Measurements from ENCODE around the gene BCKDHB.

The BCKDHB gene

GRCh38 chr6:80165143-80165542 lies 58.7 kb downstream of the BCKDHB start:
- no peak for TF ChIP-seq CTCF (IDR thresholded peaks at IDR 0.05; ENCODE audit: borderline replicate concordance, insufficient read depth, low read depth, low read length)
- H3K4me3 ChIP-seq (ENCODE audit: low read depth, low read length) = no peak overlapping the region

GRCh38 chr6:80165819-80166218 lies 59.3 kb downstream of the BCKDHB start:
- TF ChIP-seq CTCF (IDR thresholded peaks at IDR 0.05; ENCODE audit: borderline replicate concordance, insufficient read depth, low read depth, low read length) = no peak
- no peak overlapping the region for H3K4me3 ChIP-seq (ENCODE audit: low read depth, low read length)

- TF ChIP-seq CTCF (IDR thresholded peaks at IDR 0.05; ENCODE audit: borderline replicate concordance, insufficient read depth, low read depth, low read length) = no peak
- H3K4me3 ChIP-seq (ENCODE audit: low read depth, low read length) = no peak overlapping the region
Observed at GRCh38 chr6:80170433-80170832, 64.0 kb downstream of the BCKDHB start.

GRCh38 chr6:80173411-80173810 lies 66.9 kb downstream of the BCKDHB start:
- no peak for TF ChIP-seq CTCF (IDR thresholded peaks at IDR 0.05; ENCODE audit: borderline replicate concordance, insufficient read depth, low read depth, low read length)
- H3K4me3 ChIP-seq (ENCODE audit: low read depth, low read length) = no peak overlapping the region

GRCh38 chr6:80174900-80175572 lies 68.6 kb downstream of the BCKDHB start:
- no peak overlapping the region for H3K4me3 ChIP-seq (ENCODE audit: low read depth, low read length)
- TF ChIP-seq CTCF (IDR thresholded peaks at IDR 0.05; ENCODE audit: borderline replicate concordance, insufficient read depth, low read depth, low read length) = no peak

GRCh38 chr6:80179695-80180094 lies 73.2 kb downstream of the BCKDHB start:
- no peak overlapping the region for H3K4me3 ChIP-seq (ENCODE audit: low read depth, low read length)
- no peak for TF ChIP-seq CTCF (IDR thresholded peaks at IDR 0.05; ENCODE audit: borderline replicate concordance, insufficient read depth, low read depth, low read length)

GRCh38 chr6:80181352-80182081 lies 75.0 kb downstream of the BCKDHB start:
- no peak overlapping the region for H3K4me3 ChIP-seq (ENCODE audit: low read depth, low read length)
- TF ChIP-seq CTCF (IDR thresholded peaks at IDR 0.05; ENCODE audit: borderline replicate concordance, insufficient read depth, low read depth, low read length) = no peak

All from GM12875 (cell line).